T follicular helper cell (primary cell): Measurements from ENCODE around the gene PTOV1.
A peak's percentile ranks its signal among the peaks of the same experiment; 100 is the strongest.

ENCODE experiments used
- DNase-seq: peaks from one replicate; pipeline ENCODE4 v3.0.0-alpha.2; 2020; ENCODE audit warnings: low read depth

PTOV1 gene

DNA sequence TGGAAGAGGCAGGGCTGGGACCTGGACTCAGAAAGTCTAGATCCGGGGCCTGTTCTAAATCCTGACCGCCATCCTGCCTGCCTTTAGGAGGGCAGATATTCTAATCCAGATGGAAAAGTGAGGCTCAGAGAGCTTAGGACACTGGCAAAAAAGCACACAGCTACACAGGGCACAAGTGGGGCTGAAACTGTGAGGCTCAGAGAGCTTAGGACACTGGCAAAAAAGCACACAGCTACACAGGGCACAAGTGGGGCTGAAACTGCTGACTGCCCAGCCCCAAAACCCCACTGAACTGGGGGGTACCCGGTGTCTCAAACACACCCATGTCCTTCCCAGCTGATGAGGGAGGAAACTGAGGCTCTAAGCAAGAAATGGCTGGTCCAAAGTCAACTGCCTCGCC is 24.2 kb downstream of the PTOV1 start:
- DNase-seq: no peak

DNA sequence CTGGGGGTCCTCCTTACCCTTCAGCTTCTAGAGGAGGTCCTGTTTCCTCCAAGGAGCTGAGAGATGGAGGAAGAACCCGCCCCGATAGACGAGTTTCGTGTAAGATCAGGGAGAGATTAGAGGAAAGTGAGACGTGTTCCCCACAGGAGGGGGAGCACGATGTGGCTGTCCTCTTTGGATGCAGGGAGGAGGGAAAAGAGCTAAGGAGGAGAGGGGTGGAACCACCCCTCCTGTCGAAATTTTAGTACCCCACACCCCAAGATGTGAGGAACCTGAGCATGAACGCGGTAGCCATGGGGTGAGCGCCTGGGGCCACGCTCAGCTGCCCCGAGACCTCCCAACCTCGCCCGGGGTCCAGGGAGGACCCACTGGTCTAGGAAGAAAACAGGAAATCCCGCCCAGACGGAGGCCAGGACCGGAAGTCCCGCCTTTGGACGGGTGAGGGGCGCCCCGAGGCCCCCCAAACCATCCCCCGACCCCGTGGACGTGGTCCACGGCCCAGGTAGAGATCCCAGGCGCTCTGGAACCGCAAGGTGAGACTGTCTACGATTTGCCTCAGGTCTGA is 25.0 kb downstream of the PTOV1 start:
- DNase-seq: peak; percentile 34

DNA sequence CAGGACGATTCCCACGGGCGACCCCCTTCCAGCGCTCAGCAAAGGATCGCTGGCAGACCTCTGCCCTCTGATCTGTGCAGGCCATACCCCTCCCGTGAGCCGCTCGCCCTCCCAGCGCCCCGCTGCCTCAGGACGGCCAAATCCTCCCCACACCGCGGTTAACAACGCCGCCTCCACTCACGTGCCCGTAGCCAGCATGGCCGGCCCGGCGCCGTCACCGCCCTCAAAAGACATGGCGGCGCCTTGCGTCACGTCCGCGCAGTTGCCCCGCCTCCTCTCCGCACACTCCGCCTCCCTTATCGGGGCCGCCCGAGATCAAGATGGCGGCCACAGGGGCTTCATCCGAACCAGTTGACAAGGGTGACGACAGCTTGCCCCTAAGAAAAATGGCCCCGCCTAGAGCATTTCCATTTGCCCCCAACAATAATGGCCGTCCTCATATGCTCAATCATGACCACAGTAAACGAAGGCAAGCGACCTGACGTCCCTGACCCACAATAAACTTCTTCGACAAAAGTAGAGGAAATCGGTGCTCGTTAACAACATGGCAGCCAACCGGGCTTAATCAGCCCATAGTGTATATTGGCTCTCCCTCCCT is 25.6 kb downstream of the PTOV1 start:
- DNase-seq: peak; percentile 96

GRCh38 chr19:49877020-49877878 is 26.3 kb downstream of the PTOV1 start, which contains the start of the genes AKT1S1 and TBC1D17:
Gene AKT1S1, minus strand, starts transcription at chr19:49877355. Its CDS starts 4,060 bp downstream, at chr19:49873295.
Gene TBC1D17, plus strand, starts transcription at chr19:49877702. Its CDS starts 22 bp downstream, at chr19:49877724.
- DNase-seq: peak; percentile 98

- peak; percentile 98 for DNase-seq
Observed at GRCh38 chr19:49877879-49878743, 27.2 kb downstream of the PTOV1 start.

- no peak for DNase-seq
Observed at GRCh38 chr19:49878744-49879070, 27.7 kb downstream of the PTOV1 start.

DNA sequence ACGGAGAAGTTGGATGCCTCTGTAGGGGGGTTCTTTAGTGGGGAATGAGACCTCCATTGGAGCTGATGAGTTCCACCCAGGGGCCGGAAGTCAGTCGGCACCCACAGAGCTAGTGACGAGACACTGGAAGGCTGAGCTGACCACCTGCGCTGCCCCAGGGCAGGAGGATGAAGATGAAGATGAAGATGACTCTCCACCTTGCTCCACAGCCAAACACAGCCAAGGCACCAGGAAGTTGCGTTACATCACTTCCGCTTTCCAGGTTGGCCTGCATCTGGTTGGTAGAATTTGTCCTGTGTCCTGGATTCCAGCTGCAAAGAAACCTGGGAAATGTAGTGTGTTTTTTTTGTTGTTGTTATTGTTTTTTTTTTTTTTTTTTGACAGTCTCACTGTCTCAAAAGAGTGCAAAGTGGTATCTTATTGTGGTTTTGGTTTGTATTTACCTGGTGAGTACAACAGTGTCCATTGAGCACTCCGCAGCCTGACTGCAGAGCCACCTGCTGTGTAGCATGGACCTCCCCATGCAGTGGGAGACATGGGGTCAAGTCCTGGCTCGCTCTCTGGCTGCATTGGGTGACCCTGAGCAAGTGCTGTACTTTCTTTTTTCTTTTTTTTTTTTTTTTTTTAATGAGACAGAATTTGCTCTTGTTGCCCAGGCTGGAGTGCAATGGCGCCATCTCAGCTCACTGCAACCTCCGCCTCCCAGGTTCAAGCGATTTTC is 28.4 kb downstream of the PTOV1 start:
- no peak for DNase-seq

DNA sequence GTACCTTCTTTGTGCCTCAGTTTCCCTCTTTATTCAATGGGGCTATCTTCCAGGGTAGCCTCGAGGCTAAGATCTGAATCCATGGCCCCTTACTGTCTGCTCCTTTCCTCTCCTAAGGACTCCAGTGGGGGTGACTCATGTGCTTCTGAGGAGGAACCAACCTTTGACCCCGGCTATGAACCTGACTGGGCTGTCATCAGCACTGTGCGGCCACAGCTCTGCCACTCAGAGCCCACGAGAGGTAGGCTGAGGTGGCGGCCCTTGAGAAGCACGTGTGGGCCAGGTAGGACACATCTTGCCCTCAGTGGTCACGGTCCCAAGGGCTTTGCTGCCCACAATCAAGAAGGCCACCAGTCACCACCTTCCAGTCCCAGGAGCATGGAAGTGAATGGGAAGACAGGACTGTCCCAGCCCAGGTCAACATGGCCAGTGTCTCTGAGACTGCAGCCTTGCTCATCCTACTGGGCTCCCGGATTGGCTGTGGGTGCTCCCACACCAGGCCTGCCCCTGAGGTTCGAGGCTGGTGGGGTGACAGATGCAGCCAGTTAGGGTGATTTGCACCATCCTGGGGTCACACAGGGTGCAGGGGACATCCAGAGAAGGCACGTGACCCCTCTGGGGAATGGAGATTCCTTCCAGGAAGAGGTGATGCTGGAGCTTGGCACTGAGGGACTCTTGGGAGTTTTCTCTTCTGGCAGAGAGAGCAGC is 29.4 kb downstream of the PTOV1 start:
- DNase-seq: no peak

DNA sequence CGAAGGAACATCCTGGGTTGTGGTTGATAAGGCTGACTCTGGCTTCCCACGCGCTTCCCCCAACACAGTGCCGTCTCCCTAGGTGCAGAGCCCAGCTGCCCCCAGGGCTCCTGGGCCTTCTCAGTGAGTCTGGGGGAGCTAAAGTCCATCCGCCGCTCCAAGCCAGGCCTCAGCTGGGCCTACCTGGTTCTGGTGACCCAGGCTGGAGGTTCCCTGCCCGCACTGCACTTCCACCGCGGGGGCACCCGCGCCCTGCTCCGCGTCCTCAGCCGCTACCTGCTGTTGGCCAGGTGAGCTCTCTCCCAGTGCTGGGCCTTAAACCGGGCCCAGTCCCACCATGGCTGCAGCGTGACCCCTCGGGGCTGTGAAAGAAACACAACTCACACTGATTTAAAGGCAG is 30.2 kb downstream of the PTOV1 start:
- no peak for DNase-seq

DNA sequence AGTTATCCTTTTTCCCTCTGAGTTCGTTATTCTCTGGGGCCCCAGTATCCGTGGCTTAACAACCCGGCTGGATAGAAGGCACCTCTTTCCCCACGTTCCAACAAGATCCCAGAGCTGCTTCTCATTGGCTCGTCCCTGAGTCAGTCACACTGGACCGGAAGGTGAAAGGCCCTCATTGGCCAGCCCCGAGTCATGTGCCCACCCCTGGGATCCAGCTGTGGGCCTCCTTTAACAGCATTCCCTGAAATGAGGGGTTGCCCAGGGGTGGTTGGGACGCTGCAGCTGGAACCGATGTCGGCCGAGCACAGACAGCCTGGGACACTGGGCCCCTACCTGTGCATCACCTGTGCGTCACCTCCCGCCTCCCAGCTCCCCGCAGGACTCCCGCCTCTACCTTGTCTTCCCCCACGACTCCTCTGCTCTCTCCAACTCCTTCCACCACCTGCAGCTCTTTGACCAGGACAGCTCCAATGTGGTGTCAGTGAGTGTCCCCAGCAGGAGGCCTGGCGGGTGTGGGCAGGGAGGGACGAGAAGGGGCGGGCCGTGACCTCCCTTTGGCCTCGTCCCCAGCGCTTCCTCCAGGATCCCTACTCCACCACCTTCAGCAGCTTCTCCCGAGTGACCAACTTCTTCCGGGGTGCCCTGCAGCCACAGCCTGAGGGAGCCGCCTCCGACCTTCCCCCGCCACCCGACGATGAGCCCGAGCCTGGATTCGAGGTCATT is 30.9 kb downstream of the PTOV1 start:
- no peak for DNase-seq

DNA sequence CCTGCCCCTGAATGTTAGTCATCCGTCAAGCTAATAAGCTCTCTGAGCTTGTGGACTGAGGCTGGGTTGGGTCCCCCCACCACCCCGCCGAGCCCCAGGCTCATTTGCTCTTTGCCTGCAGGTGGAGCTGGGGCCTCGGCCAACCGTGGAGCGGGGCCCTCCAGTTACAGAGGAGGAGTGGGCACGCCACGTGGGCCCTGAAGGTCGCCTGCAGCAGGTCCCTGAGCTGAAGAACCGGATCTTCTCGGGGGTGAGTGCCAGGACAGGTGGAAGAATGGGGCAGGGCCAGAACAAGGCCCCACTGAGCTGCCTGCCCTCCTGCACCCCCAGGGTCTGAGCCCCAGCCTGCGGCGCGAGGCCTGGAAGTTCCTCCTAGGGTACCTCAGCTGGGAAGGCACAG is 31.7 kb downstream of the PTOV1 start:
- DNase-seq: no peak

- DNase-seq: no peak
Observed at GRCh38 chr19:49883094-49883493, 32.1 kb downstream of the PTOV1 start.

DNA sequence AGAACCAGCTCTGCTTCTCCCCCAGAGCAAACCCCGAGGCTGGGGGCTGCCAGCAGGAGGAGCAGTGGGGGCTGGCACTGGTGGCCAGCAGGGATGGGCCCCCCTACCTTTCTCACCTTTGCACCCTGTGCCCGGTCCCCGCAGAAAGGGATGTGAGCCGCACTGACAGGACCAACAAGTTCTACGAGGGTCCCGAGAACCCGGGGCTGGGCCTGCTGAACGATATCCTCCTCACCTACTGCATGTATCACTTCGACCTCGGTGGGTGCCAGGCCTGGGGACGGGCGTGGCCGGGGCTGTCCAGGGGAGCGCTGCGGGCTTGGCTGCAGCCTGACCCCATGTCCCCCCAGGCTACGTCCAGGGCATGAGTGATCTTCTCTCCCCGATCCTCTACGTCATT is 33.1 kb downstream of the PTOV1 start:
- DNase-seq: no peak

- no peak for DNase-seq
Observed at GRCh38 chr19:49884760-49885159, 33.8 kb downstream of the PTOV1 start.

GRCh38 chr19:49887037-49887664 is 36.2 kb downstream of the PTOV1 start:
- no peak for DNase-seq

DNA sequence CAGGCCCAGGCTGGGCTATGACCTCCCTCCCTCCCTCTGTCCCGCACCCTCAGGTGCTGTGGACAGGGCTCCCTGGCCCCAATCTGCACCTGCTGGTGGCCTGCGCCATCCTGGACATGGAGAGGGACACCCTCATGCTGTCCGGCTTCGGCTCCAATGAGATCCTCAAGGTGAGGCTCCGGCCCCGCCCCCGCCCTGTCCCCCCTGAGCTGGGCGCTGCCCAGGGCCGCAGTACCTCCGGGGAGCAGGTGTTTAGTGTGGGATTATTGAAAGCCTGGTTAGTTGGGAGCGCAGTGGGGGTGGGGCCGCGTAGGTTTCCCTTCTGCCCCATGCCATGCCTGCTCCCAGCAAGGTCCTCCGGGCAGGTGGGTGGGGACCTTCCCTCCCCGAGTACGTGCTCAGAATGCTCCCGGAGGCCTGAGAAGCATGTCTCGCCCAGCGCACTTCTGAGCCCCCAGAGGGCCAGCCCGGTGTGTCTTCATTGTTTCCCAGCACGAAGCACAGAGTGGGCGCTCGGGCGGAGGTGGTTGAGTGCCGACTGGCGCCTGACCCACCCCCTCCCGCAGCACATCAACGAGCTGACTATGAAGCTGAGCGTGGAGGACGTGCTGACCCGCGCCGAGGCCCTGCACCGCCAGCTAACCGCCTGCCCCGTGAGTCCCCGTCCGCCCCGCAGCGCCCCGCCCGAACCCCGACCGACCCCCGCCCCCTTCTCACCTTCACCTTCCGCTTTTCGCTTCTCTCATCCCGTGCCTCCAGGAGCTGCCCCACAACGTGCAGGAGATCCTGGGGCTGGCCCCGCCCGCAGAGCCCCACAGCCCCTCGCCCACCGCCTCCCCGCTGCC is 36.9 kb downstream of the PTOV1 start:
- DNase-seq: no peak

DNA sequence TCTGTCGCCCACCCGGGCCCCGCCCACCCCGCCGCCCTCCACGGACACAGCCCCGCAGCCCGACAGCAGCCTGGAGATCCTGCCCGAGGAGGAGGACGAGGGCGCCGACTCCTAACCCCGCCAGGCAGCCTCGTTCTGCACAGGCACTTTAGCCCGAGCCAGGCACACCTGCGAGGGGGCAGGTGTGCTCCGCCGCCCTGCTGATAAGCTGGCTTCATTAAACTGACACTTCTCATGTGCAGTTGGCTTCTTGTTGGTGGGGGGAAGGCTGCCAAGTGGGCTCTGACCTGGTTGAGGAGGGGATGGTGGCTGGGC is 37.5 kb downstream of the PTOV1 start:
- DNase-seq: no peak

GRCh38 chr19:49889038-49889686 is 38.2 kb downstream of the PTOV1 start:
- DNase-seq: no peak
